ENCODE measurements around the gene STRBP.
"Not testable (repeated sequence)": the region's sequence is repeated elsewhere in the genome, so short reads cannot be mapped to it uniquely, and the experiment has no call there.

STRBP gene

DNA sequence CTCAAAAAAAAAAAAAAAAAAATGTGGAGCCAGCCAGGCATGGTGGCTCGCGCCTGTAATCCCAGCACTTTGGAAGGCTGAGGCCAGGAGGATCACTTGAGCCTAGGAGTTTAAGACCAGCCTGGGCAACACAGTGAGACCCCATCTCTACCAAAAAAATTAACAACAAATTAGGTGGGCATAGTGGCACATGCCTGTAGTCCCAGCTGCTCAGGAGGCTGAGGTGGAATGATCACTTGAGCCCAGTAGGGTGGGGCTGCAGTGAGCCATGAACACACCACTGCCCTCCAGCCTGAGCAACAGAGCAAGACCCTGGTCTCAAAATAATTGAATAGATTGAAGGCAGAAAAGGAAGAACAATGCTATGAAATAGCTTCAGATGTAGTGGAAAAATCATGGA, 82.4 kb downstream of the STRBP start:
- DNase-seq: not testable (repeated sequence)

DNA sequence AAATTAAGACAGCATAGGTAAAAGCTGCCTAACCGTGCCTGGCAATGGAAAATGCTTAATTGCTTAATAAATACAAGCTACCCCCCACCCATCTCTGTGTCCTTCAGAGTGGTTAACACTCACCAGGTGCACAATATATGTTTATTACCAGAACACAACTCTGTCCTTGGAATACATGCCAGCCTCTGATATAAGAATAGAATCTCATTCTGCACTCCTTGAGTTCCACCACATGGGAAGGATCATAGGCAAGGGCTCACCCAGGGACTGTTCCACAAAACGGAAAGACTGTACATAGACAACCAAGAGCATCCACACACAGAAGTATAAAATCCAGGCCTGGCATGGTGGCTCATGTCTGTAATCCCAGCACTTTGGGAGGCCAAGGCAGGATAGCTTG, 91.4 kb downstream of the STRBP start:
- no peak for DNase-seq

DNA sequence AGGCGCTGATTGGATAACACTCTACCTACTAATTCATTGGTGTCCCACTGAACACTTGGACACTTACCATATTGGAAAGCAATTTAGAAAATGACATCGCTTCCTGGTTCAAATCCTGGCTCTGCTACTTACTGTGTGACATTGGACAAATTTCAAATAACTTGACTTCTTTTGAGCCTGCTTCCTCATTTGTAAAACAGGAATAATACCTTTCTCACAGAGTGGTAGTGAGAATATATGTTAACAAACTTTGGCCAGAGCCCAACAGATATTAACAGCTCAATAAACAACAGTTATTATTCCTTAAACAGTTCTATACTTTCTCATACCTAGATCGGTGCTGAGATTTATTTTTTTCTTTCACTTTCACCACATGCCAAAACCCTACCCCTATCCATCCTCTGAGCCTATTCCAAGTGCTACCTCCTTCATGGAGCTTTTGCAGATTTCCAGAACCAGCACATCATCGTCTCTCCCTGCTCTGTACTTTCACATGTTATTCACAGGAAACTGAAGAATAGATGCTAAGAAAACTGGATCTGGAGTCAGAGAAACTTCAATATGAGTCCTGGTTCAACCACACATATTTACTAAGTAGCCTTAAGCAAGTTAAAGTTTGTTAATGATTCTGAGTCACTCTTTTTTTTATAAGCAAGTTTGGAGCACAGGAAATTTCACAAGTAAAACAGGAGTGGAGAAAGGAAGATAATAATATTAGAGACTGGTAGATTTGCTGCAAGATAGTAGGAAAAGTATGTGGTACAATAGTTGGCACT, 92.3 kb downstream of the STRBP start:
- no peak for DNase-seq

DNA sequence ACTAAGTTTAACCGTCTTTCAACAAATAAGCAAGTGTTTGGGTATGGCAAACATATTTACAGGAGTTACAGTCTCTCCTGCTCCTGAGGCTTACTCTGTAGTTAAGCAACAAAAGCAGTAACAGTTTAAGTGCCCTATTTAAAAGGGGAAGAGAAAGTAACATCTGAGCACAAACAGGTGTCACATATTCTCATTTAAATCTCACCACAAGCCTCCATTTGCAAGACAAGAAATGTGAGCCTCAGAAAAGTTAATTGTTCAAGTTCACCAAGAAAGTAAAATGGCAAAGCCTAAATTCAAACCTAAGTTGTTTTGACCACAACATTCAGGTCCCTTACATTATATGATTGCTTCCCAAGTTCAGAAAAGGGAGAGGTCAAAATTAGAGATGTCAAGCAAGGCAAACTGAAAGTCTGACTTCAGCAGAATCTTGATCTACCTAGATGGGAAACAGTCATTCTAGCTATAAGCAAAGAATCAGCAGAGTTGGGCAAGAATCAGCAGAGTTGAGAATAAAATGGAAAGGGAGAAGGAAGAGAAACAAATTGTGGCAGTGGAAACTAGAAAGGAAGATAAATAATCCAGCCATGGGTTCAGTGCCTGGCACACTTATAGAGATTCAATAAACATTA, 93.4 kb downstream of the STRBP start:
- no peak for DNase-seq

DNA sequence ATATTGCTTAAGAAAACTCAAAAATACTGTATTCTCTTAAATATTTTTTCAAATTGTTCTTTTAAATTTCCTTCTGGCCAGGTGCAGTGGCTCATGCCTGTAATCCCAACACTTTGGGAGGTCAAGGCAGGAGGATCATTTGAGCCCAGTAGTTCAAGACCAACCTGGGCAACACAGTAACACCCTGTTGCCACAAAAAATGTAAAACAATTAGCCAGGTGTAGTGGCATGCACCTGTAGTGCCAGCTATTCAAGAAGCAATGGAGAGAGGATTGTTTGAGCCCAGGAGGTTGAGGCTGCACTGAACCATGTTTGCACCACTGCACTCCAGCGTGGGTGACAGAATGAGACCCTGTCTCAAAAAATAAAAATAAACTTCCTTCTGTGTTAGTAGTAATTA, 94.3 kb downstream of the STRBP start:
- no peak for DNase-seq

DNA sequence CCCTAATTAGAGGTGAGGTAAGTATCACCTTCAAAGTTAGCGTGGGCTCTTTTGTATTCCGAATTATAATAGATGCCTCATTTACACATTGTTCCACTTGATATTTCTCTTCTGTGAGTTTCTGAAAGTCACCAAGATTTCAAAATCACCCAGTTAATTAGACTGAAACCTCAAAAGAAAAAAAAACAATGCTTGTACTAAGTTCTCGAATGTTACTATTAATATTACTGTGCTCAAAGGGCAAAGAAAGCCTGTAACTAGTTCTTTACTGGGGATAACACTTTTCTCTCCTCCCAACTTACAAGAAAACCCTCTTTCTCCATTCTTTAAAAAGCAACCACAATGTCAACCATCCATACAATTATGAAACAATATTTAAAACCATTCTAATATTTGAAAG, 98.5 kb downstream of the STRBP start:
- no peak for DNase-seq

DNA sequence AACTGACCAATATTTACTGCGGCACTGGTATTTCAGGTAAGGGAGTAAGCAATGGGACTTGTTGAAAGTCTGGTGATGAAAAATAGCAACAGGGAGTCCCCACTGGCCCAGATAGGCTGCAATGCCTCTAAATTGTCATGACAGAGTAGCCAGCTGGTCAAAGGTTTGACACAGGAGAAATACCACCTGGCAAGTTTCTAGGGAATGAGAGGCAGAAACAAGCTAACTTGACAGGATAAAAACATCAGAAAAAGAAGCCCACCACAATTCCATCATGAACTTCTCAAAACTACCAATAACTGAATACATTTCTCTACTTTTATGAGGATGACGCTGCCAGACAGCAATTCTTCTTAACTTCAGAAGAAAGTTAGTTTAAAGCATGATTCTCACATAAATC, 99.8 kb downstream of the STRBP start:
- no peak for DNase-seq

DNA sequence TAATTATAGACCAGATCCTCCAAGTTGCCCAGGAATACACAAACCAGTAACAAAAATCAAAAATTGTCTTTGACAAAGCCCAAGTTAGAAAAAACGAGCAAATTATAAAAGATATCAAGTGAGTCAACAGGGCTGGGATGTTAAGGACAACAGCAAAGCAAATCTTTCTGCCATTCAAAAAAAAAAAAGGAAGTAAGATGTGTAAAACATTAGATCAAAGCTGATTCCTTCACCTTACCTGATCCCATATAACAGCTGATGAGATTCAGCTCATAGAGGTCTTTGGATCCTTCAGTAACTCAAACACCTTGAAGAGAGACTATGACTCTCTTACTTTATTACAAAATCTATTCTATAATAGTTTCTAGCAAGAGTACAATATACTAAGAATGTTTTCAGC, 100.9 kb downstream of the STRBP start:
- no peak for DNase-seq

DNA sequence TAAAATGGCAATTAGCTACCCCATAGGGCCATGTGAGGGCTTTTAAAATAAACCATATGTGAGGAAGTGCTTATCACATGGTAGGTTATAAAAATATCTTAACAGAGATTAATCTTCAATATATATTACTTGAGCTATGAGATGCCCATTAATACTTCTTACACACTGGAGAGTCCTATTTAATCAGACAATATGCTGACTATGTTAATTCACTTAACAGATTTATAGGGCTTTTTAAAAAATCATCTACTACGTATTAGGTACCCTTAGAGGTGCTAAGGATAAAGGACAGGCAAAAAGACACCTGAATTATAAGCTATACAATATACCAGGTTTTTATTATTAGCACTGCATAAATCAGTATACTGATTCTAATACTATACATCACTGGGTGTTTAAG, 102.6 kb downstream of the STRBP start:
- no peak for DNase-seq

DNA sequence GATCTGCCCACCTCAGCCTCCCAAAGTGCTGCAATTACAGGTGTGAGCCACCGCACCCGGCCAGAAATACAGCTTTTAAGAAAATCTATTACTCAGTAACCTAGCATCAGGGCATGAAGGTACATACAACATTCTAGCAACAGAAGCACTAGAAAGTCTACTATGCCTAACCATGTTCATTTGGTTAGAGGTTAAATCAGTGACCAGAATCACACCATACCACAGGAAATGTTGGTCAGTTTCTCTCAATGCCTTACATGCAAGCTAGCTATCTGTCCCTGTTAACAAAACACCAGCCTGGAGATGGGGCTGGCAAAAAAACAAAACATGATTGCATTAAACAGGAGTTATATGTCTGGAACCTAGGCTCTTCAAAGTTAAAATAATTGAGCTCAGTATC, 104.1 kb downstream of the STRBP start:
- DNase-seq: no peak

DNA sequence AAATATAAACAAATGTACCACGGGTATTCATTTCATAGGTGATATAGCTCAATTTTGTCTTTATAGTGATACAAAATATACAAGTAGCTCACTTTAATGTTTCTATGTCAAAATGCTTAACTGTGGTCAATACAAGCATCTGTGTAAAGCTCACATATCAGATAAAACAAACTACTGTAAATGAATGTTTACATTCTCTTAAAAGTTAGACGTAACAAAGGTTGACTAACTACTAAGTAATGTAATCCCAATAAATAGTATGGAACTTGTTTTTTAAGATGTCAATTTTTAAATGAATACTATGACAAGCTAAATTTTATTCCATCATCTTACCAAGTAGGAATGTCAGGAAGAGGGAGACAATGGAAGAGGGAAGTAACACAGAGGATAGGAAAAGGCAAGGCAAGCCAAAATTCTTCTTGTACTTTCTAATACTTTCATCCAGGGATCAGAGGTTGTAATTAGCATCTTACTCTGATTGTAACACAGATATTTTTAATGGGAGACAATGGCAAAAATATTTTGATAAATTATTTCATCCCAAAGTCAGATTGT, 105.5 kb downstream of the STRBP start:
- no peak for DNase-seq

DNA sequence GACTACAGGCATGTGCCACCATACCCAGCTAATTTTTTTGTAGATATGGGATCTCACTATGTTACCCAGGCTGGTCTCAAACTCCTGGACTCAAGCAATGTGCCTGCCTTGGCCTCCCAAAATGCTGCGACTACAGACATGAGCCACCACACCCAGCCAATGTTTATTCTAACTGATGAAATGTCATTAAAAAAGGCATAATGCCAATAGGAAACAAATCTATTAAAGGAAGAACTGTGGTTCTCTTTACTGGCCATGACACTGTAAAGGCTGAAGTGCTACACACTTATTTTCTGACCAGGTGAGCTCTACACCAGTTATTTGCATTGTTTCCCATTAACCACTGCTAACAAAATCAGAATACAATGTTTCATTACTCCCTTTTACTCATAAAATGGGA, 106.0 kb downstream of the STRBP start:
- DNase-seq: no peak

DNA sequence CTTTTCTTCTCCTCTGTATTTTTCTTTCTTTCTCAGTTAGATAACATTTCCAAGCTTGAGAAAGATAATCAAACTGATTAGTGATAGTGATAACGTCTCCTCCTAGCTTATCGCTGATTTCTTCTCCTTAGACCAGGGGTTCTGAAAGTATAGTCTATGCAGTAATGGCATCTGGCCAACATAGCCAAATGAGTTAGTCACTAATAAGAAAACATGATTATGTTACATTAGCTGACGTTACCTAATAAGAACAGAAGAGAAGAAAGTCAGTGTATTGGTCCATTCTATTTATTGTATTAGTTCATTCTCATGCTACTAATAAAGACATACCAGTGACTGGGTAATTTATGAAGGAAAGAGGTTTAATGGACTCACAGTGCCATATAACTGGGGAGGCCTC, 111.2 kb downstream of the STRBP start:
- DNase-seq: no peak

DNA sequence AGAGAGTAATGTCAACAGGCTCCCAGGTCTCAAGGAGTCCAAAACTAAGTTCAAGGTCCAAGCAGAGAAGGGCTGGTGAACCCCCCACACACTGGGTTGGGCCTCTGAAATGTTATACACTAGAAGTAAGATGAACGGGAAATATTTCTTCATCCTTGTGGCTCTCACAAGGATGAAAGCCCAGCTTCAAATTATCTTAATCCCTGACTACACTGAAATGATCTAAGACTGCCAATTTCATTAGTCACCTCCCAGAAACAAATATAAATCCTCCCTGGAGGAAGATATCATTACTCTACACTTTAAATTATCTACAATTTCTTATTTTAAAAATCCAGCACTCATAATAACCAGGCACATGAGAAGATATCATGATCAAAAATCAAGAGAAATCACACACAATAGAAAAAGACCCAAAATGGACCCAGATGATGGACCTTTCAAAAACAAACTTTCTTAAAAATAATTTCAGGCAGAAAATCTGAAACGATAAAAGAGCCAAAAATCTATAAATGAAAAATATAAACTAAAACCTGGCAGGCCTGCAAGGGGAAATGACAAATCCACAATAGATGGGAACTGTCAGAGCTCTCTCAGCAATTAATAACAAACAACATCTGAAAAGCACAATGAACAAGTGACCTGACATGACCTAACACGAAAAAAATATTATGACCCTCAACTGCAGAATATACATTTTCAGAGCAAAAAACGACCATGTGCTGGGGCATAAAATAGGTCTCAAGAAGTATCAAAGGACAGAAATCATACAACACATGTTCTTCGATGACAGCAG, 117.5 kb downstream of the STRBP start:
- DNase-seq: no peak

DNA sequence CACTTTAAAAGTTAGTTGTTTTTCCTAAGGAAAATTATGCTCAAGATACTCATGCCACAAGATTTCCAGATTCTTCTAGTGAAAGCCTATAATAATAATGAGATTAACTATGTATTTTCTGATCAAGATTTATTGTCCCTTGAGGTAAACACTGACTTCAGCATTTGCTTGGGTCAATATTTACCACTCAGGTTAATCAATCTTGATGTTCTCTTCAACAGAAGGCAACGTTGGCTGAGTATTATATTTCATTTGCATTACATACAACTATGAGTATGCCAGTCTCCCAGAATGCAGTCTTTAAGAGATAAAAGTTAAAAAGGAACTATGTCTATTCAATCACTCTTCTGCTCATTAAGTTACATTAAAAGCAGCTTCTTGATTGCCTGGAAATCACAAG, 119.3 kb downstream of the STRBP start:
- no peak for DNase-seq

DNA sequence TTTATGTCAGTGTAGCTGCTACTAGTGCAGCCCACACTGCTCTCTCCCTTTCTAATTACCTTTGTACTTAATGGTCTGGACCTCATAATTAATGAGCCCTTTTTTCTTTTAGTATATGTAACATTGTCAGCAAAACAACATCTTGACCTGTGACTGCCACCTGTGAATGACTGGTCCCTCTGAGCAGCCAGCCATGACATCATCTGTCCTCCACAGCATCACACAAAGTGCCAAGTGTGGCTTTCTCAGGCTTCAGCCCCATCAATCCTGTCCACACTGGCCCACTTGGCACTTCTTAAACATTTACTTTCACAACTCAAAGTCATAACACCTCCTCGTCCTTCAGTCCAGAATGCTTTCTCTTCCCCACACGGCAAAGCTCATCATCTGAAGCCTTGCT, 130.2 kb downstream of the STRBP start:
- no peak for DNase-seq

DNA sequence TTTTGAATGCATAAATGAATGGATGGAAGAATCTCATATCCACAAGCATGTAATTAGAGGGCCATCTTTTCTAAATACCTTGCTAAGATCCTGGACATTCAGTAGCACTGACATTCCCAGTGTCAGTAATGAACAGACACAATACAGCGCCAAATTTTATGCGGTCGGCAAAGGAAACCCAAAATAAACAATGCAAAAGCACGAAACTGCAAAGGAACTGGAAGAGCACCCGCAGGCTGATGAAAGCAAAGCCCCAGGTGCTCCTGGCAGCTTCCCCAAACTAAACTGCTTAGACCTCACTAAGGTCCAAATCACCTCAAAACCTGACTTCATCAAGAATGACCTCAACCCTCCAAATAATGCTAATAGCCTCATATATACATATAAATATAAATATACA, 133.0 kb downstream of the STRBP start:
- DNase-seq: no peak

DNA sequence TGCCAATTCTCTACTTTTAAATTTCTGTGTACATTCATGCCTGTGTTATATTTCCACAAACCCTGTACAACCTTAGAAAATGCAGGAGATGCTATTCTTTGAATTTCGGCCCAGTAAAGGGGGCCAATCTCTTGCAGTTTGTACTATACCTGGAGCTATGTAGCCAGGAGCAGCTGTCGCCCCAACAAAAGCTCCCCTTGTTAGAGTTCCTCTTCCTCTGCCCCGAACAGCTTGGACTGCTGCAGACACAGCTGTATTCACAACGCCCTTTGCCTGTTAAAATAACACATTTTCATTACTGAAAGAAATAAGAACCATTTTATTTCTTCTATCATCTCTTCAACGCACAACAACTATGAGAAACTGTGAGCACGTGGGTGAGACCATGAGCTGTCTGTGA, 135.7 kb downstream of the STRBP start:
- DNase-seq: no peak

DNA sequence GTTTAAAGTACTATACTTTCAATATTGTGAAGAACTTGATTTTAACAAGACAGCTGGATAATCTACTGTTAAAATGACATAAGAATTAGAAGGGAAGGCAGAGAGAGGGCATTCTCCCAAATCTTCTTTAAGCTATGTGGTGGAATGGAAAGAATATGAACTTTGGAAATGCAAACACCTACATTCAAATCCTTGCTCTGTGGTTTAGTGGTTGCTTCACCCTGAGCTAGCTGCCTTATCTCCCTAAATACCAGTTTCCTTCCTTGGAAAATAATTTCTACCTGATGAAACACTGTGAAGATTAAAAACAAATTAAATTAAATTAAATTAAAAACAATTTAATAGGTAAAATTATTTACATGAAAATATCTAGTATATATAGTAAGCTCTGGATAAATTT, 136.4 kb downstream of the STRBP start:
- DNase-seq: no peak

DNA sequence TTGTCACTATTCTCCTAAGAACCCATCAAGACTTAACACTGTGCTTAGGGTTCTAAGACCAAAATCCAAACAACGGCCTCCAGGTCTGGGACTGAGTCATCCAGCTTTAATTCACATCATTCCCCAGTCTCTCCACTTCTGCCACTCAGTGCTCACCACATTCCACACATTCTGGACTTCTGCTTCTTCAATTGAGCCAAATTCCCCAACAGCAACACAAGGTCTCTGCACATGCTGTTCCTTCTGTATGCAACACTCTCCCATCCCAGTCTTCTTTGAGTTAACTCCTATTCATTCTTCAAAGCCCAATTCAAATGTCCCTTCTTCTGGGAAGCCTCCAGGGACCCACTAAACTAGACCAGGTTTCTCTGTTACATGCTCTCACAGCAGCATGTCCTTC, 137.1 kb downstream of the STRBP start:
- DNase-seq: no peak

DNA sequence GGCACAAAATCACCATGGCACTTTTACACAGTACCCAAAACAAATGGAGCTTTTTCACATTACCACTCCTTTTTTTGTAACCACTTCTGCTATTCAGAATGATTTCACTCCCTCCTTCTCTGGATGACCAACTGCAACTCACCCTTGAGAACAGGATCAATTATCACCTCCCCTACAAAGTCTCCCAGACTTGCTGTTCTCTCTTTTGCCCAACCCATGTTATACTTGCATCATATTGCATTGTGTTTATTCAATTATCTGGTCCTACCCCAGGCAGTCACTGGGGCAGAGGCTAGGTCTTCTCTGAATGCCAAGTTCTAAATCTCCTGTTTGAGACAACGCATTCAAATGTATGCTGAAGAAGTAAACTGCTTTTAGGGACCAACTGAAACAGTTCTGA, 139.0 kb downstream of the STRBP start:
- no peak for DNase-seq

DNA sequence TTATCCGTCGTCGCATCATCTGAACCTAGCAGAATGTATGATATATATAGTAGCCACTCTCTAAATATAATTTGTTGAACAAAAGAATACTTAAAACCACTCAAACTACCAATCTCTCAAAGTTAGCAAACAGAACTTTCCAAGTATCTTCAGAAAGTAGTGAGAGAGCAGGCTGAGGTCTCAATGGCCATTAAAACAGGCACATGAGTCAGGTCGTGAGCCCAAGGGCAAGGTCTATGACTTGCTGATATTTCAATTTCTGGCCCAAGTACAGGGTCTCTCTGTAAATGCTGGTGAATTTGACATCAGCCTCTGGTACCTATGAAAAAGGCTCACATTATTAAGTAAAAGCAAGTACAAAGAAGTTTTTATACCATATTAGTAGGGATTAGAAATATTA, 139.8 kb downstream of the STRBP start:
- DNase-seq: no peak

DNA sequence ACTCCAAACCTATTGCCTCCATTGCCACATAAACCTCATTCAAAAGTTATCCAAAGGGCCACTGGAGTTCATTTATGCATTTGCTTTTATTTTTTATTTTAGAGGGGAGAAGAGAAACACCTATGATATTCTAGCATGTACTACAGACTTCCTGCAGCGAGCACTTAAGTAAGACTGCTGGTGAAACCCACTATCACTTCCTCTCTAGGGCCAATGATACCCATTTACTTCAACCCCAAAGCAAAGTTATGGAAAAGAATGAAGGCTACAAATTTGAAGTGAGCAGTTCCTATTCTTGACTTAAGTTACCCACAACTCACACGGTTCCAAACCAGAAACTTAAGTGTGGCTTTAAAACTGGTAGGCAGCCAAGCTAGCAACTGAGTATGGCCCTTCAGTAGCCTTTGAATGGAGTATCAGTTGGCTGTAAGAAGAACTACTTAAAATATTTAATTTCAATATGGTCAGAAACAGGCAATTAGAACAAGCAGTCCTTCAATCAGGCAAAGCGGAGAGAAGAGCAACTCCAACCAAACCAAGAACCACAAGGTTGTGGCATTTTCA, 140.8 kb downstream of the STRBP start:
- DNase-seq: no peak

DNA sequence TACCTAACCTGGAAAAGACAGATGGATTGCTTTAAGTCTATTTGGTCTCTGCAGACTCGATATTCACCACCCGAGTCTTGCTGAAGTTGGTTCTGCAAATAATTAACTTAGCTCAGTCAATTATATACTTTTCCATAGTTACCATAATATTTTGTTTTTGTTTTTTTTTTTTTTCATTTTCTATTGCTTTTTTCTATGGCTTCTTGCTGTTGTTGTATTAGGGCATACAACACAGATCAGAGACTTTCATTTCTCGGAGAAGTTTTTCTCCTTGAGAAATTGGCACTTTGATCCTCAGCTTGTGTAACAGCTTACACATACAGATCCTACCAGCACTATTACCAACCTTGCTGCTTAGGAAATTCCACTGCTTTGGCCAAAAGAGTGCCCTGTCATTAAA, 146.9 kb downstream of the STRBP start:
- no peak for DNase-seq

All from eye (tissue), 1 donor.